HL-60 (cell line): ENCODE data around the gene FDPS.
"Not testable (repeated sequence)": the region's sequence is repeated elsewhere in the genome, so short reads cannot be mapped to it uniquely, and the experiment has no call there.

Experiments
- DNase-seq, 2 experiments: peaks; one replicate each; pipeline ENCODE4 v3.0.0-alpha.2; 2010 to 2020; ENCODE audit warnings: low read depth in 1 of 2, low spot score in 1 of 2
- H3K27ac ChIP-seq: fragments of 250-450 bp; sonication (Bioruptor Pico); replicated peaks from 2 replicates; pipeline ENCODE4 v1.5.1; 2020; ENCODE audit warnings: mild to moderate bottlenecking, moderate library complexity
- H3K27me3 ChIP-seq: fragments of 250-450 bp; sonication (Bioruptor Pico); 2 replicates; pipeline ENCODE4 v1.5.1; 2021; ENCODE audit warnings: mild to moderate bottlenecking, moderate library complexity; ENCODE audit not compliant: insufficient read depth, poor library complexity, severe bottlenecking
- H3K4me3 ChIP-seq: replicated peaks from 2 replicates; pipeline ENCODE4 v1.5.1; 2011; ENCODE audit warnings: mild to moderate bottlenecking, control low read depth, low read length; ENCODE audit not compliant: insufficient read depth
- CTCF ChIP-seq: IDR thresholded peaks from one replicate; pipeline ENCODE4 v1.5.1; 2011; ENCODE audit warnings: low read length, control low read depth, inconsistent platforms; ENCODE audit not compliant: insufficient read depth
- GABPA ChIP-seq: IDR thresholded peaks from 2 replicates; pipeline ENCODE4 v1.6.1; 2012; ENCODE audit warnings: low read depth
- POLR2AphosphoS5 ChIP-seq: IDR thresholded peaks from 2 replicates; pipeline ENCODE4 v1.6.1; 2012; ENCODE audit warnings: low read depth
- REST ChIP-seq: IDR thresholded peaks from 2 replicates; pipeline ENCODE4 v1.6.1; 2012; ENCODE audit warnings: low read depth; ENCODE audit not compliant: insufficient replicate concordance
- SPI1 ChIP-seq: IDR thresholded peaks from 2 replicates; pipeline ENCODE4 v1.6.1; 2012; ENCODE audit warnings: low read depth, mild to moderate bottlenecking, borderline replicate concordance

Gene FDPS

GRCh38 chr1:155326631-155327037 lies 18.0 kb downstream of the FDPS start:
- TF ChIP-seq SPI1 (no peak), REST (no peak), POLR2AphosphoS5 (no peak)
- Histone ChIP-seq H3K27ac (no peak overlapping the region), H3K27me3 (no peaks in the 10 kb centered on the region), H3K4me3 (no peak overlapping the region)
- DNase-seq: no peak

- Histone ChIP-seq H3K4me3 (no peak overlapping the region), H3K27me3 (no peaks in the 10 kb centered on the region), H3K27ac (no peak overlapping the region)
- TF ChIP-seq GABPA (no peak), POLR2AphosphoS5 (no peak), REST (no peak), SPI1 (no peak), CTCF (no peak)
- no peak for DNase-seq
These were observed 19.3 kb downstream of the FDPS start for GRCh38 chr1:155327981-155328380.

GRCh38 chr1:155328856-155329255 lies 20.2 kb downstream of the FDPS start:
- H3K27ac ChIP-seq, DNase-seq, H3K27me3 ChIP-seq, H3K4me3 ChIP-seq: not testable (repeated sequence)

GRCh38 chr1:155329980-155330598 lies 21.4 kb downstream of the FDPS start:
- no peak for DNase-seq
- H3K27me3 ChIP-seq: no peaks in the 10 kb centered on the region
- no peak overlapping the region for H3K27ac ChIP-seq
- TF ChIP-seq SPI1 (no peak), GABPA (no peak), CTCF (no peak), REST (no peak), POLR2AphosphoS5 (no peak)
- no peak overlapping the region for H3K4me3 ChIP-seq
